GM23248 (cell line): ENCODE results near the gene TMEM38A. TPM values are rescaled to one million over a fixed set of nuclear protein-coding genes. Genes with fewer than 3 reads are reported as not detected.

Experiments
- DNase-seq: peaks from one replicate; pipeline ENCODE4 v3.0.0-alpha.2; 2015
- H2AFZ ChIP-seq: fragments of 200-600 bp; sonication (generic); 2 replicates; pipeline ENCODE4 v1.6.1; 2016; ENCODE audit warnings: antibody characterized with exemption
- H3F3A ChIP-seq: fragments of 200-600 bp; sonication (generic); 2 replicates; pipeline ENCODE4 v1.6.1; 2016; ENCODE audit warnings: mild to moderate bottlenecking, antibody characterized with exemption, mixed run types; ENCODE audit not compliant: insufficient read depth
- H3K27ac ChIP-seq: fragments of 200-600 bp; sonication (generic); 2 replicates; pipeline ENCODE4 v1.5.1; 2016; ENCODE audit warnings: mild to moderate bottlenecking
- H3K27me3 ChIP-seq: fragments of 200-600 bp; sonication (generic); replicated peaks from 2 replicates; pipeline ENCODE4 v1.6.1; 2016; ENCODE audit warnings: mild to moderate bottlenecking; ENCODE audit not compliant: insufficient read depth
- H3K36me3 ChIP-seq: fragments of 200-600 bp; sonication (generic); 2 replicates; pipeline ENCODE4 v1.6.1; 2016; ENCODE audit warnings: low read depth, mild to moderate bottlenecking
- H3K4me1 ChIP-seq: fragments of 200-600 bp; sonication (generic); 2 replicates; pipeline ENCODE4 v1.6.1; 2016; ENCODE audit warnings: mild to moderate bottlenecking; ENCODE audit not compliant: insufficient read depth
- H3K4me2 ChIP-seq: fragments of 200-600 bp; sonication (generic); one replicate; pipeline ENCODE4 v1.6.1; 2016; ENCODE audit warnings: mild to moderate bottlenecking; ENCODE audit not compliant: unreplicated experiment
- H3K4me3 ChIP-seq: fragments of 200-600 bp; sonication (generic); 2 replicates; pipeline ENCODE4 v1.5.1; 2016; ENCODE audit warnings: mild to moderate bottlenecking
- H3K79me2 ChIP-seq: fragments of 200-600 bp; sonication (generic); 2 replicates; pipeline ENCODE4 v1.6.1; 2016; ENCODE audit warnings: mild to moderate bottlenecking; ENCODE audit not compliant: insufficient read depth
- H3K9ac ChIP-seq: fragments of 200-600 bp; sonication (generic); 2 replicates; pipeline ENCODE4 v1.6.1; 2016; ENCODE audit warnings: mild to moderate bottlenecking
- H3K9me2 ChIP-seq: fragments of 200-600 bp; sonication (generic); 2 replicates; pipeline ENCODE4 v1.6.1; 2016; ENCODE audit warnings: mixed run types, mild to moderate bottlenecking, moderate library complexity; ENCODE audit not compliant: insufficient read depth
- H3K9me3 ChIP-seq: fragments of 200-600 bp; sonication (generic); one replicate; pipeline ENCODE4 v1.6.1; 2017; ENCODE audit warnings: low read depth
- H4K20me1 ChIP-seq: fragments of 200-600 bp; sonication (generic); 2 replicates; pipeline ENCODE4 v1.6.0; 2016; ENCODE audit not compliant: insufficient read depth
- EZH2 ChIP-seq: fragments of 200-600 bp; sonication (generic); IDR thresholded peaks from 2 replicates; pipeline ENCODE4 v1.6.1; 2018; ENCODE audit warnings: antibody characterized with exemption, mild to moderate bottlenecking; ENCODE audit not compliant: insufficient read depth, poor library complexity, severe bottlenecking
- EZH2phosphoT487 ChIP-seq: fragments of 200-600 bp; sonication (generic); IDR thresholded peaks from 2 replicates; pipeline ENCODE4 v1.6.1; 2018; ENCODE audit warnings: antibody characterized with exemption, moderate library complexity, mild to moderate bottlenecking, low read depth; ENCODE audit not compliant: insufficient read depth
- WGBS, 2 experiments: methylation state at CpG; one replicate each; pipeline ENCODE4 v1.1.6; 2015 to 2017; ENCODE audit warnings: low lambda C conversion rate in 2 of 2, low coverage in 1 of 2; ENCODE audit errors: missing lambda C conversion rate in 2 of 2; 5-methylcytosine and 5-hydroxymethylcytosine counted together
- in situ Hi-C: fragments of 300-500 bp; cut with MboI; formaldehyde crosslinking; loops from 2 replicates; pipeline ENCODE4 v1.15.0; 2020
- polyA plus RNA-seq: library from polyadenylated mRNA; unstranded; fragments of >200 nt; fragmentation: Nextera tagmentation; extraction: Ambion mirVana; gene quantifications from 2 replicates; pipeline ENCODE4 v1.2.1, GENCODE V29; 2016
- total RNA-seq: library from RNA; depleted of rRNA; stranded (reverse); fragments of >200 nt; shearing (Covaris generic); gene quantifications from 2 replicates; pipeline ENCODE4 v1.2.3, GENCODE V29; 2014; rRNA removed

Gene TMEM38A
- total RNA-seq (1.3 TPM in 1 of 2 replicates, not detected in the other), polyA plus RNA-seq (1.1 and 1.6 TPM in 2 replicates)

GRCh38 chr19:16660763-16661479, at the start of gene TMEM38A:
TSS of gene TMEM38A (plus strand) at chr19:16661139. CDS start at chr19:16661218, 79 bp downstream.
- Histone ChIP-seq H3K9me3 (no peaks in the 10 kb centered on the region), H3K27ac (peak within 1 kb of the TSS; percentile 83), H3K9me2 (no peaks in the 10 kb centered on the region), H3K27me3 (no peaks in the 10 kb centered on the region), H4K20me1 (0 out of 2 replicates have a peak, but pooled peaks cover 3% of the 10 kb centered on the region), H3K4me2 (peak within 1 kb of the TSS; percentile 98), H3F3A (no peaks in the 10 kb centered on the region), H3K4me1 (peaks cover 7% of the 10 kb centered on the region; the same call in 1 of the 2 replicates), H3K9ac (peak within 1 kb of the TSS; percentile 88), H3K36me3 (no peaks in the 10 kb centered on the region), H3K4me3 (peak within 1 kb of the TSS; percentile 92), H2AFZ (peak within 1 kb of the TSS; percentile 95), H3K79me2 (peaks cover 37% of the 10 kb centered on the region)
- 0 to 1% methylated on average over 50 to 62 of the region's 76 CpGs for WGBS, 2 experiments
- DNase-seq, result peak; percentile 54
- TF ChIP-seq EZH2 (no peak), EZH2phosphoT487 (no peak)
- in situ Hi-C loops, result no loop called here

- Histone ChIP-seq H4K20me1 (peaks cover 46% of the 10 kb centered on the region), H3K4me1 (peaks cover 17% of the 10 kb centered on the region), H2AFZ (no peak overlapping the region), H3K9me2 (no peaks in the 10 kb centered on the region), H3K9ac (no peak overlapping the region), H3K36me3 (no peaks in the 10 kb centered on the region), H3K9me3 (no peaks in the 10 kb centered on the region), H3K4me2 (no peak overlapping the region), H3K4me3 (no peak overlapping the region), H3F3A (peaks cover 11% of the 10 kb centered on the region), H3K27me3 (no peaks in the 10 kb centered on the region), H3K27ac (no peak overlapping the region), H3K79me2 (peaks cover 100% of the 10 kb centered on the region)
- TF ChIP-seq EZH2 (no peak), EZH2phosphoT487 (no peak)
- 59 to 69% methylated on average over 3 of the region's 3 CpGs for WGBS, 2 experiments
- in situ Hi-C loops, result no loop called here
- DNase-seq, result no peak
These were observed 48.3 kb upstream of the TMEM38A start for GRCh38 chr19:16612636-16613035.

GRCh38 chr19:16613841-16614240, 47.1 kb upstream of the TMEM38A start:
- no peak for TF ChIP-seq EZH2
- TF ChIP-seq EZH2phosphoT487, result no peak
- Histone ChIP-seq H3K9ac (no peak overlapping the region), H3K27me3 (no peaks in the 10 kb centered on the region), H3K79me2 (peaks cover 100% of the 10 kb centered on the region), H4K20me1 (peaks cover 47% of the 10 kb centered on the region; the same call in 1 of the 2 replicates), H3F3A (peaks cover 2% of the 10 kb centered on the region), H3K9me3 (no peaks in the 10 kb centered on the region), H3K4me2 (no peak overlapping the region), H3K4me3 (no peak overlapping the region), H3K9me2 (no peaks in the 10 kb centered on the region), H2AFZ (no peak overlapping the region), H3K36me3 (no peaks in the 10 kb centered on the region), H3K4me1 (peaks cover 6% of the 10 kb centered on the region; the same call in 1 of the 2 replicates), H3K27ac (no peak overlapping the region)
- in situ Hi-C loops, result no loop called here
- no peak for DNase-seq
- WGBS, 2 experiments, result 86 to 89% methylated on average over 2 of the region's 2 CpGs

- TF ChIP-seq EZH2phosphoT487, result no peak
- TF ChIP-seq EZH2, result no peak
- Histone ChIP-seq H3K27me3 (no peaks in the 10 kb centered on the region), H3K4me3 (no peak overlapping the region), H3K4me1 (peaks cover 14% of the 10 kb centered on the region), H3K36me3 (no peaks in the 10 kb centered on the region), H3K9ac (no peak overlapping the region), H4K20me1 (peaks cover 45% of the 10 kb centered on the region; the same call in 1 of the 2 replicates), H2AFZ (no peak overlapping the region), H3K9me2 (no peaks in the 10 kb centered on the region), H3K9me3 (no peaks in the 10 kb centered on the region), H3K4me2 (no peak overlapping the region), H3K79me2 (peaks cover 100% of the 10 kb centered on the region), H3K27ac (no peak overlapping the region), H3F3A (no peaks in the 10 kb centered on the region)
- 100% methylated on average over 2 of the region's 2 CpGs for WGBS, 2 experiments
- no peak for DNase-seq
- in situ Hi-C loops, result no loop called here
These were observed 46.0 kb upstream of the TMEM38A start for GRCh38 chr19:16614941-16615340.
